Ishikawa (cell line): ENCODE results near the gene ADISSP.

Experiments used
- CEBPB ChIP-seq: IDR thresholded peaks from 2 replicates; pipeline ENCODE4 v1.6.1; 2012
- CREB1 ChIP-seq: IDR thresholded peaks from 2 replicates; pipeline ENCODE4 v1.6.1; 2012; ENCODE audit warnings: low read depth
- EP300 ChIP-seq: IDR thresholded peaks from 2 replicates; pipeline ENCODE4 v1.6.1; 2012; ENCODE audit warnings: borderline replicate concordance
- MAX ChIP-seq: IDR thresholded peaks from 2 replicates; pipeline ENCODE4 v1.6.1; 2012
- RAD21 ChIP-seq: IDR thresholded peaks from 2 replicates; pipeline ENCODE4 v1.6.1; 2012; ENCODE audit warnings: low read depth
- TAF1 ChIP-seq: IDR thresholded peaks from 2 replicates; pipeline ENCODE4 v1.6.1; 2012; ENCODE audit warnings: low read depth, mild to moderate bottlenecking
- TEAD4 ChIP-seq: IDR thresholded peaks from 2 replicates; pipeline ENCODE4 v1.6.1; 2012
- YY1 ChIP-seq: IDR thresholded peaks from 2 replicates; pipeline ENCODE4 v1.6.1; 2012; ENCODE audit warnings: low read depth
- TF ChIP-seq, protein P1 (sequence below): IDR thresholded peaks from 2 replicates; pipeline ENCODE4 v1.6.1; 2012
- TF ChIP-seq, protein P2 (sequence below): IDR thresholded peaks from 2 replicates; pipeline ENCODE4 v1.6.1; 2012; ENCODE audit warnings: low read depth, mild to moderate bottlenecking

DNA sequence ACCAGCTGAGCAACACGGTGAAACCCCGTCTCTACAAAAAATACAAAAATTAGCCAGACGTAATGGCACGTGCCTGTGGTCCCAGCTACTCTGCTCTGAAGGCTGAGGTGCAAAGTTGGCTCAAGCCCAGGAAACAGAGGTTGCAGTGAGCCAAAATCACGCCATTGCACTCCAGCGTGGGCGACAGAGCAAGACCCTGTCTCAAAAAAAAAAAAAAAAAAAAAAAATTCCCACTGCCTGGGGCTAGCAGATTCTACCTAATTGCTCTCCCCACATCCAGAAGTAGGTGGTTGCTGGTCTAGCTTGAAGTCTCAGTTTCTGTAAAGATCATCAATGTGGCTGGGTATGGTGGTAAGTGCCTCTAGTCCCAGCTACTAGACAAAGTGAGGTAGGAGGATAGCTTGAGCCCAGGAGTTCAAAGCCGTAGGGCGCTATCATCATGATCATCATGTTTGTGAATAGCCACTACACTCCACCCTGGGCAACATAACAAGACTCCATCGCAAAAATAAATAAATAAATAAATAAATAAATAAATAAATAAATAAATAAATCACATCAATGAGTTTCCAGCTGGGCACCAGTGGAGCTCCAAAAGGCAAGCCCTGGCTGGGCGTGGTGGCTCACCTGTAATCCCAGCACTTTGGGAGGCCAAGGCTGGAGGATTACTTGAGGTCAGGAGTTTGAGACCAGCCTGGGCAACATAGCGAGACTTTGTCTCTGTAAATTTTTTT, 46.5 kb upstream of the ADISSP start:
- TF ChIP-seq RAD21 (no peak), CREB1 (no peak), EP300 (no peak), TEAD4 (no peak), YY1 (no peak), MAX (no peak), CEBPB (no peak), TAF1 (no peak)
- TF ChIP-seq, protein P1, sequence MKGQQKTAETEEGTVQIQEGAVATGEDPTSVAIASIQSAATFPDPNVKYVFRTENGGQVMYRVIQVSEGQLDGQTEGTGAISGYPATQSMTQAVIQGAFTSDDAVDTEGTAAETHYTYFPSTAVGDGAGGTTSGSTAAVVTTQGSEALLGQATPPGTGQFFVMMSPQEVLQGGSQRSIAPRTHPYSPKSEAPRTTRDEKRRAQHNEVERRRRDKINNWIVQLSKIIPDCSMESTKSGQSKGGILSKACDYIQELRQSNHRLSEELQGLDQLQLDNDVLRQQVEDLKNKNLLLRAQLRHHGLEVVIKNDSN, result no peak
- TF ChIP-seq, protein P2, sequence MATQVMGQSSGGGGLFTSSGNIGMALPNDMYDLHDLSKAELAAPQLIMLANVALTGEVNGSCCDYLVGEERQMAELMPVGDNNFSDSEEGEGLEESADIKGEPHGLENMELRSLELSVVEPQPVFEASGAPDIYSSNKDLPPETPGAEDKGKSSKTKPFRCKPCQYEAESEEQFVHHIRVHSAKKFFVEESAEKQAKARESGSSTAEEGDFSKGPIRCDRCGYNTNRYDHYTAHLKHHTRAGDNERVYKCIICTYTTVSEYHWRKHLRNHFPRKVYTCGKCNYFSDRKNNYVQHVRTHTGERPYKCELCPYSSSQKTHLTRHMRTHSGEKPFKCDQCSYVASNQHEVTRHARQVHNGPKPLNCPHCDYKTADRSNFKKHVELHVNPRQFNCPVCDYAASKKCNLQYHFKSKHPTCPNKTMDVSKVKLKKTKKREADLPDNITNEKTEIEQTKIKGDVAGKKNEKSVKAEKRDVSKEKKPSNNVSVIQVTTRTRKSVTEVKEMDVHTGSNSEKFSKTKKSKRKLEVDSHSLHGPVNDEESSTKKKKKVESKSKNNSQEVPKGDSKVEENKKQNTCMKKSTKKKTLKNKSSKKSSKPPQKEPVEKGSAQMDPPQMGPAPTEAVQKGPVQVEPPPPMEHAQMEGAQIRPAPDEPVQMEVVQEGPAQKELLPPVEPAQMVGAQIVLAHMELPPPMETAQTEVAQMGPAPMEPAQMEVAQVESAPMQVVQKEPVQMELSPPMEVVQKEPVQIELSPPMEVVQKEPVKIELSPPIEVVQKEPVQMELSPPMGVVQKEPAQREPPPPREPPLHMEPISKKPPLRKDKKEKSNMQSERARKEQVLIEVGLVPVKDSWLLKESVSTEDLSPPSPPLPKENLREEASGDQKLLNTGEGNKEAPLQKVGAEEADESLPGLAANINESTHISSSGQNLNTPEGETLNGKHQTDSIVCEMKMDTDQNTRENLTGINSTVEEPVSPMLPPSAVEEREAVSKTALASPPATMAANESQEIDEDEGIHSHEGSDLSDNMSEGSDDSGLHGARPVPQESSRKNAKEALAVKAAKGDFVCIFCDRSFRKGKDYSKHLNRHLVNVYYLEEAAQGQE, result no peak
